ENCODE results near the gene FUS. TPM values are rescaled to one million over a fixed set of nuclear protein-coding genes. Genes with fewer than 3 reads are reported as not detected.

FUS gene
- total and polyA plus RNA-seq, 9 of the 15 experiments (the other 6 are each of a cell fraction or from before 2014, with no cell fraction given) = 43.9 to 575 (median 87.2) TPM

DNA sequence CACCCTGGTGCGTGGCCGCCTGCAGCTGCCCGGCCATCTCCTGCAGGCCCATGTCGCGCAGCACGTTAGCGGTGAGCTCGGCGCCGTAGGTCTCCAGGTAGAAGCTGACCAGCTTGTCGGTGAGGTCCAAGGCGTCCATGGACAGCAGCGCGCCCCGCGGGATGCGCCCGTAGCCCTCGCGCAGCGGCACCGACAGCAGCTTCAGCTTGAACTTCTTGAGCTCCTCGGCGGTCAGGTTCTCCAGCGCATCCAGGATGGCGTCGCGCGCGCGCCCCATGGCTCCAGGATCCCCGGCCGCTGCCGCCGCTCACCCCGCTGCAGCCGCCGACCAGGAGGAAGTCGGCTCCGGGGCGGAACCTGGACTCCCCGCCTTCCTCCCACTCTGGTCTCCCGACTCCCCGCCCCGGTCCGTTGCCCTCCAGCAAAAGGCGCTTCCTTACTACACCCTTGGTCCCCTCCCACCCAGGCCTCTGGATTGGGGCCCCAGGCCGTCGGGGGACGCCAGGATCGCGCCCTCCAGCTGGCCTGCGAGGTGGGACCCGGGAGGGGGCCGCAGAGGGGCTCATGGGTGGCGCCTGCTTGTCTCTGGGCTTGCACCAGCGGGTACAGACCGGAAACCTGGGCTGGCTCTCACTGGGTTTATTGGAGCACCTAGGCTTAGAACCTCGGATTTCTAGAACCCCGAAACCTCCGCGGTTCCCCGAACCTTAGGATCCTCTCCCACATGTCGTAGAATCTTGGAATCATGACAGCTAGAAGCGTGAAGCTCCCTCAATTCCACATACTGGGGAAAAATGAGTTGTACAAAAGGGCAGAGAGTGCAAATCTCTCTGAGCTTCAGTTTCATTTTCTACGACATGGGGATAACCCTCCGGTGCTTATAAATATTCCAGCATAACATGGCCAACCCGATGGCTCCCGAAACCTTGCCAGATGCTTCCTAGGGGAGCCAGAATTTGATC is 22.8 kb downstream of the FUS start, which contains the start of gene PYCARD (continued):
- TF ChIP-seq GABPB1 (CRISPR knock-in tag; IDR thresholded peaks at IDR 0.05) (peak; percentile 8; the same call in 1 of the 2 replicates), POLR2G (IDR thresholded peaks at IDR 0.05; ENCODE audit: low read depth, low read length) (peak; percentile 44)
- TF ChIP-seq, protein P1, sequence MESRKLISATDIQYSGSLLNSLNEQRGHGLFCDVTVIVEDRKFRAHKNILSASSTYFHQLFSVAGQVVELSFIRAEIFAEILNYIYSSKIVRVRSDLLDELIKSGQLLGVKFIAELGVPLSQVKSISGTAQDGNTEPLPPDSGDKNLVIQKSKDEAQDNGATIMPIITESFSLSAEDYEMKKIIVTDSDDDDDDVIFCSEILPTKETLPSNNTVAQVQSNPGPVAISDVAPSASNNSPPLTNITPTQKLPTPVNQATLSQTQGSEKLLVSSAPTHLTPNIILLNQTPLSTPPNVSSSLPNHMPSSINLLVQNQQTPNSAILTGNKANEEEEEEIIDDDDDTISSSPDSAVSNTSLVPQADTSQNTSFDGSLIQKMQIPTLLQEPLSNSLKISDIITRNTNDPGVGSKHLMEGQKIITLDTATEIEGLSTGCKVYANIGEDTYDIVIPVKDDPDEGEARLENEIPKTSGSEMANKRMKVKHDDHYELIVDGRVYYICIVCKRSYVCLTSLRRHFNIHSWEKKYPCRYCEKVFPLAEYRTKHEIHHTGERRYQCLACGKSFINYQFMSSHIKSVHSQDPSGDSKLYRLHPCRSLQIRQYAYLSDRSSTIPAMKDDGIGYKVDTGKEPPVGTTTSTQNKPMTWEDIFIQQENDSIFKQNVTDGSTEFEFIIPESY (CRISPR knock-in tag; IDR thresholded peaks at IDR 0.05) = peak; percentile 12; the same call in 1 of the 2 replicates

DNA sequence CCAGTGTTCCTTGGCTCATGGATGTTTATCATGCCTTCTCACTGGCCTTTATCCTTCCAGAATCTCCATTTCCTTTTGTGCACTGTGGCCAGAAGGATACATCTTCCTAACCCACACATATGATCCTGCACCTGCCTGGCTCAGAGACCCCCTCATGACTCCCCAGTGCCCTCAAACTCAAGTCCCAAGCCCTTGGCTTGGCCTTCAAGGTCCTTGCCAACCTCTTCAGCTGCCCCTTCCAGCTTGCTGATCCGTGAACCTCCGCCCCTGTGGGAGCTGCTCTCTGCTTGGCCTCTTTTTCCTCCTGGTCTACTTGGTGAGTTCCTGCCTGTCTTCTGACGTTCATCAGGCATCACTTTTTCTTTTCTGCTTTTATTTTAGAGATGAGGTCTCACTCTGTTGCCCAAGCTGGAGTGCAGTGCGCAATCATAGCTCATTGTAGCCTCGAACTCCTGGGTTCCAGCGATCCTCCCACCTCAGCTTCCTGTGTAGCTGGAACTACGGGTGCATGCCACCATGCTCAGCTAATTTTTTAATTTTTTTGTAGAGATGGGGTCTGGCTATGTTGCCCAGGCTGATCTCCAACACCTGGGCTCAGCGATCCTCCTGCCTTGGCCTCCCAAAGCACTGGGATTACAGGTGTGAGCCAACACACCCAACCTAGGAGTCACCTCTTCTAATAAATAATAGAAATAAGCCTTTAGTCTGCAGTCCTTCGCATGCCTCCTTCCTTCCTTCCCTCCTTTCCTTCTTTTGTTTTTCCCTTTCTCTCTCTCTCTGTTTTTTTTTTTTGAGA is 25.1 kb downstream of the FUS start:
- TF ChIP-seq ZNF121 (CRISPR knock-in tag; conservative IDR thresholded peaks at IDR 0.05) = peak; percentile 93
- no peak for TF ChIP-seq HDGF (IDR thresholded peaks at IDR 0.05)
- no peak for TF ChIP-seq ZNF217 (CRISPR knock-in tag; IDR thresholded peaks at IDR 0.05)
- no peak for TF ChIP-seq ZNF764 (CRISPR knock-in tag; IDR thresholded peaks at IDR 0.05; ENCODE audit: low read depth)
- TF ChIP-seq SMAD3 (CRISPR knock-in tag; conservative IDR thresholded peaks at IDR 0.05) = no peak
- TF ChIP-seq RBM25 (IDR thresholded peaks at IDR 0.05; ENCODE audit: low read depth, low read length, severe bottlenecking) = peak; percentile 32
- no peak for TF ChIP-seq PPARD (CRISPR knock-in tag; IDR thresholded peaks at IDR 0.05)
- H3K4me2 ChIP-seq (ENCODE audit: insufficient read depth, low read length) = no peak overlapping the region
- peaks cover 12 to 26% of the 10 kb centered on the region in 2 experiments for H3K4me1 ChIP-seq (replicated peaks in 1 of 2; ENCODE audit: control insufficient read depth in 2 of 2, insufficient read depth in 2 of 2, low read length in 2 of 2)
- no peak overlapping the region for H3K27ac ChIP-seq (ENCODE audit: extremely low read depth, low read depth, low read length)
- no peaks in the 10 kb centered on the region for H3K9me3 ChIP-seq (replicated peaks; ENCODE audit: control insufficient read depth, insufficient read depth, low read depth, low read length)
- BruUV-seq (replicated peaks) = no TSS peak
- FAIRE-seq = no peak
- 45% methylated on average over 8 of the region's 9 CpGs for WGBS (ENCODE audit: insufficient coverage, low coverage, missing lambda C conversion rate)
- no peak for ATAC-seq
- no peaks in the 10 kb centered on the region for H3K9me1 ChIP-seq (ENCODE audit: control insufficient read depth, insufficient read depth, low read length)
- H3K79me2 ChIP-seq (ENCODE audit: control insufficient read depth, insufficient read depth, low read length) = no peaks in the 10 kb centered on the region
- DNase-seq (ENCODE audit: extremely low read depth in 1 of 4, low spot score in 3 of 4) = no peak
- H2AFZ ChIP-seq (ENCODE audit: low read depth, low read length) = no peak overlapping the region
- H3K4me3 ChIP-seq = no peak overlapping the region
- no peak overlapping the region for H3K9ac ChIP-seq (ENCODE audit: insufficient read depth in 1 of 2, low read depth in 2 of 2, low read length in 2 of 2)
- ChIA-PET POLR2A (interaction anchor here (1.1 to 2.1 kb wide), 2 partner anchors 8 to 15 kb away, joined by 3 to 10 read pairs; partner anchors contain the start of gene TRIM72), CTCF (ENCODE audit: low intra/inter-chr PET ratio) (no interaction called here)
- peaks cover 4% of the 10 kb centered on the region; the same call in 1 of the 2 replicates for H4K20me1 ChIP-seq (replicated peaks; ENCODE audit: control insufficient read depth, insufficient read depth, low read length)
- H3K36me3 ChIP-seq (ENCODE audit: control insufficient read depth, insufficient read depth, low read length) = no peaks in the 10 kb centered on the region
- intact Hi-C loops (cut with micrococcal nuclease) = loop anchor here (5.0 to 10.0 kb wide), 2 partner anchors 177 to 660 kb away; no protein-coding TSS in a partner anchor
- H3K27me3 ChIP-seq (ENCODE audit: control insufficient read depth in 2 of 2, insufficient read depth in 2 of 2, low read length in 2 of 2) = peaks cover 0 to 11% of the 10 kb centered on the region in 2 experiments; a peak in 2 of 5 replicates
- in situ Hi-C loops (cut with MboI) = loop anchor here (5.0 kb wide), 1 partner anchor 87 kb away; no protein-coding TSS in a partner anchor
